Measurements from ENCODE around the gene ITGA6. TPM values are rescaled to one million over a fixed set of nuclear protein-coding genes. Genes with fewer than 3 reads are reported as not detected.

ITGA6 gene
- total RNA-seq, 1 experiment from 2014 or later, result 78.3 TPM

DNA sequence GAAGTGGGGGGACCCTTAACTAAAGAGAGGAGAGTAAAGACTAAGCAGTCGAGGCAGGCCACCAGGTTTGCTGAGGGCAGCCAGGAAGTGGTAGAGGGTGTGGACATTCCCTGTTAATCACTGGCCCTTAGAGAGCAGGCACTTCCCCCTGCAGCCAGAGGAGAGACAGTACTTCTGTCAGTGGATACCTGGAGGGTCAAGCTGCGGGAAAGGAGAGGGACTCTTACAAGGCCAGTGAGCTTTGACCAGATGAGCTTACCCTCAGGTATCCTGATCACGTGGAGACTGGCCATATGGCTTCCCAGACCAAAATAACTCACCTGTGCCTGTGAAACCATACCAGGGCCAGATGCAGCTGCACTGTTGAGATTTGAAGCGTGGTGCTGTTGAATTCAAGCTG lies 28.6 kb downstream of the ITGA6 start:
- Mint-ChIP-seq H3K4me1 (peaks cover 76 to 81% of the 10 kb centered on the region in 2 experiments), H3K4me3 (no peak overlapping the region; a peak in 1 of 5 replicates), H3K27ac (peak overlapping the region in 2 of 3 experiments; percentile 42 to 92; a peak in 3 of 7 replicates), H3K36me3 (ENCODE audit: insufficient read depth in 1 of 3, low read depth in 3 of 3) (peaks cover 2 to 9% (median 8%) of the 10 kb centered on the region in 3 experiments; a peak in 5 of 7 replicates), H3K9me3 (no peaks in the 10 kb centered on the region), H3K27me3 (ENCODE audit: low read depth) (no peaks in the 10 kb centered on the region)
- Histone ChIP-seq H3K23ac (ENCODE audit: insufficient read length, low read depth, low read length) (no peak overlapping the region), H3K79me1 (ENCODE audit: insufficient read depth, low read depth, low read length, poor library complexity, severe bottlenecking) (peaks cover 2% of the 10 kb centered on the region), H3T11ph (ENCODE audit: low read length) (no peak overlapping the region), H2BK120ac (ENCODE audit: low read depth, low read length, poor library complexity, severe bottlenecking) (no peak overlapping the region), H3K27me3 (ENCODE audit: insufficient read depth, low read length) (no peaks in the 10 kb centered on the region), H3K4me2 (ENCODE audit: insufficient read depth, insufficient read length, low read length) (no peak overlapping the region), H3K23me2 (ENCODE audit: insufficient read length, low read depth, low read length, poor library complexity, severe bottlenecking) (no peaks in the 10 kb centered on the region), H2BK5ac (ENCODE audit: insufficient read length, low read length) (no peak overlapping the region), H3K4ac (ENCODE audit: low read depth, low read length) (no peak overlapping the region), H4K20me1 (ENCODE audit: control insufficient read depth, insufficient read depth, insufficient read length) (no peaks in the 10 kb centered on the region), H4K91ac (ENCODE audit: insufficient read length, low read depth, low read length) (no peak overlapping the region), H3K9me3 (ENCODE audit: control insufficient read depth, low read depth, low read length) (no peaks in the 10 kb centered on the region), H3K18ac (ENCODE audit: insufficient read length, low read depth, low read length) (peak overlapping the region; percentile 29), H3K56ac (ENCODE audit: insufficient read length, low read depth, low read length) (no peak overlapping the region), H2BK20ac (ENCODE audit: low read depth, low read length, poor library complexity, severe bottlenecking) (no peak overlapping the region), H2BK12ac (ENCODE audit: insufficient read length, low read depth, low read length) (no peak overlapping the region), H2AK5ac (ENCODE audit: insufficient read length, low read length) (no peak overlapping the region), H2BK15ac (ENCODE audit: low read depth, low read length) (no peak overlapping the region), H3K79me2 (ENCODE audit: insufficient read depth, low read length) (peaks cover 11% of the 10 kb centered on the region), H4K5ac (ENCODE audit: insufficient read length, low read depth, low read length) (no peak overlapping the region), H4K8ac (replicated peaks; ENCODE audit: insufficient read length, low read depth, low read length) (no peak overlapping the region), H3K4me1 (ENCODE audit: insufficient read depth, low read length) (peaks cover 18% of the 10 kb centered on the region), H2AFZ (ENCODE audit: low read length) (no peak overlapping the region), H3K14ac (ENCODE audit: insufficient read depth, low read length) (no peak overlapping the region; the same call in 1 of the 2 replicates), H3K27ac (ENCODE audit: insufficient read length, low read depth, low read length) (no peak overlapping the region), H3K9ac (ENCODE audit: extremely low read depth, insufficient read length, low read length) (no peak overlapping the region)
- TF ChIP-seq, protein P1, sequence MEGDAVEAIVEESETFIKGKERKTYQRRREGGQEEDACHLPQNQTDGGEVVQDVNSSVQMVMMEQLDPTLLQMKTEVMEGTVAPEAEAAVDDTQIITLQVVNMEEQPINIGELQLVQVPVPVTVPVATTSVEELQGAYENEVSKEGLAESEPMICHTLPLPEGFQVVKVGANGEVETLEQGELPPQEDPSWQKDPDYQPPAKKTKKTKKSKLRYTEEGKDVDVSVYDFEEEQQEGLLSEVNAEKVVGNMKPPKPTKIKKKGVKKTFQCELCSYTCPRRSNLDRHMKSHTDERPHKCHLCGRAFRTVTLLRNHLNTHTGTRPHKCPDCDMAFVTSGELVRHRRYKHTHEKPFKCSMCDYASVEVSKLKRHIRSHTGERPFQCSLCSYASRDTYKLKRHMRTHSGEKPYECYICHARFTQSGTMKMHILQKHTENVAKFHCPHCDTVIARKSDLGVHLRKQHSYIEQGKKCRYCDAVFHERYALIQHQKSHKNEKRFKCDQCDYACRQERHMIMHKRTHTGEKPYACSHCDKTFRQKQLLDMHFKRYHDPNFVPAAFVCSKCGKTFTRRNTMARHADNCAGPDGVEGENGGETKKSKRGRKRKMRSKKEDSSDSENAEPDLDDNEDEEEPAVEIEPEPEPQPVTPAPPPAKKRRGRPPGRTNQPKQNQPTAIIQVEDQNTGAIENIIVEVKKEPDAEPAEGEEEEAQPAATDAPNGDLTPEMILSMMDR (conservative IDR thresholded peaks at IDR 0.05), result peak; percentile 21; the same call in 1 of the 3 replicates
- peak; percentile 41 for DNase-seq
- no CpG with 5 or more reads among the region's 4 CpGs for WGBS (ENCODE audit: extremely low coverage, insufficient read length, low lambda C conversion rate)

Data from H9 (cell line).